H1 (cell line): Measurements from ENCODE around the gene SETX. TPM values are rescaled to one million over a fixed set of nuclear protein-coding genes. Genes with fewer than 3 reads are reported as not detected.

Experiments
- CTCF ChIA-PET: fragments of 300-600 bp; sonication (Branson Sonifier 250); formaldehyde crosslinking; loops from one replicate; lab custom pipeline; 2021; ENCODE audit not compliant: partially characterized antibody; lab: Charles Lee
- POLR2A ChIA-PET: fragments of 300-600 bp; sonication (Branson Sonifier 250); formaldehyde crosslinking; loops from one replicate; lab custom pipeline; 2021; ENCODE audit warnings: inconsistent platforms; ENCODE audit not compliant: partially characterized antibody; lab: Charles Lee
- DNase-seq, 2 experiments: peaks; one replicate each; pipeline versions ENCODE4 v3.0.0 to v3.0.0-alpha.2; 2010 to 2022; ENCODE audit warnings: low spot score in 2 of 2, low read depth in 1 of 2, mixed read lengths in 1 of 2
- FAIRE-seq: peaks from 2 replicates; lab custom pipeline; 2011; peaks lifted over from hg19 to GRCh38; lab: Jason Lieb, UNC
- H2AFZ ChIP-seq: 2 replicates; pipeline ENCODE4 v1.8.1; 2012; ENCODE audit warnings: low read length, inconsistent platforms
- H2AK5ac ChIP-seq: 2 replicates; pipeline ENCODE4 v1.6.1; 2013; ENCODE audit warnings: low read depth, low read length
- H2BK120ac ChIP-seq: replicated peaks from 2 replicates; pipeline ENCODE3; 2013; ENCODE audit warnings: low read depth, low read length, inconsistent platforms
- H2BK12ac ChIP-seq: 2 replicates; pipeline ENCODE4 v1.6.1; 2013; ENCODE audit warnings: low read depth, low read length
- H2BK15ac ChIP-seq: 2 replicates; pipeline ENCODE4 v1.6.1; 2013; ENCODE audit warnings: low read length
- H2BK20ac ChIP-seq: 2 replicates; pipeline ENCODE4 v1.6.1; 2013; ENCODE audit warnings: low read length
- H2BK5ac ChIP-seq: 2 replicates; pipeline ENCODE4 v1.6.1; 2013; ENCODE audit warnings: low read depth, low read length
- H3K14ac ChIP-seq: 2 replicates; pipeline ENCODE4 v1.6.1; 2013; ENCODE audit warnings: inconsistent platforms; ENCODE audit not compliant: insufficient read length
- H3K18ac ChIP-seq: 2 replicates; pipeline ENCODE4 v1.6.1; 2013; ENCODE audit warnings: low read length; ENCODE audit errors: extremely low read depth
- H3K23ac ChIP-seq: 2 replicates; pipeline ENCODE4 v1.6.1; 2013; ENCODE audit warnings: inconsistent platforms; ENCODE audit not compliant: insufficient read length
- H3K23me2 ChIP-seq: 2 replicates; pipeline ENCODE4 v1.6.1; 2013; ENCODE audit warnings: low read depth, low read length
- H3K27ac ChIP-seq: 2 replicates; pipeline ENCODE4 v1.6.1; 2011; ENCODE audit warnings: low read depth, low read length, inconsistent platforms
- H3K27me3 ChIP-seq, 4 experiments: replicated peaks in 1 of 4; 1 replicate in 1 of 4; 2 replicates in 3 of 4; pipeline versions ENCODE4 v1.6.1 to v1.8.1; 2011 to 2013; ENCODE audit warnings: low read length in 3 of 4, mild to moderate bottlenecking in 3 of 4, inconsistent platforms in 2 of 4, mixed read lengths in 2 of 4, moderate library complexity in 1 of 4; ENCODE audit not compliant: control insufficient read depth in 3 of 4, insufficient read depth in 3 of 4; ENCODE audit errors: extremely low read depth in 1 of 4
- H3K36me3 ChIP-seq, 4 experiments: 2 replicates each; pipeline versions ENCODE4 v1.6.1 to v1.8.1; 2011 to 2013; ENCODE audit warnings: mild to moderate bottlenecking in 4 of 4, low read length in 3 of 4, moderate library complexity in 2 of 4, control low read depth in 1 of 4, inconsistent platforms in 1 of 4; ENCODE audit not compliant: insufficient read depth in 4 of 4, control insufficient read depth in 2 of 4
- H3K4ac ChIP-seq: replicated peaks from 2 replicates; pipeline ENCODE3; 2013; ENCODE audit warnings: low read length, low read depth, mixed read lengths, inconsistent platforms; ENCODE audit not compliant: insufficient read length
- H3K4me1 ChIP-seq, 4 experiments: replicated peaks in 1 of 4; 1 replicate in 1 of 4; 2 replicates in 3 of 4; pipeline versions ENCODE4 v1.6.1 to v1.8.1; 2011 to 2013; ENCODE audit warnings: low read length in 3 of 4, inconsistent platforms in 2 of 4, mixed read lengths in 1 of 4; ENCODE audit not compliant: insufficient read depth in 4 of 4, control insufficient read depth in 3 of 4
- H3K4me2 ChIP-seq, 2 experiments: 2 replicates each; pipeline versions ENCODE4 v1.6.1 to v1.8.1; 2011 to 2013; ENCODE audit warnings: low read depth in 2 of 2, low read length in 2 of 2, control low read depth in 1 of 2, inconsistent platforms in 1 of 2, mild to moderate bottlenecking in 1 of 2; ENCODE audit not compliant: insufficient read depth in 1 of 2
- H3K4me3 ChIP-seq, 4 experiments: fragments of 200-600, 300-600 bp in 1 of 4; sonication (generic), shearing (Covaris generic), sonication (Bioruptor Twin) in 1 of 4; 2 replicates each; pipeline versions ENCODE4 v1.5.1 to v1.8.1; 2011 to 2016; ENCODE audit warnings: low read length in 4 of 4, low read depth in 3 of 4, control low read depth in 2 of 4, inconsistent platforms in 2 of 4, mild to moderate bottlenecking in 2 of 4, mixed read lengths in 1 of 4, moderate library complexity in 1 of 4; ENCODE audit not compliant: insufficient read depth in 2 of 4; ENCODE audit errors: extremely low read depth in 1 of 4
- H3K56ac ChIP-seq: replicated peaks from 2 replicates; pipeline ENCODE3; 2013; ENCODE audit warnings: low read depth, mild to moderate bottlenecking, mixed read lengths, low read length, inconsistent platforms; ENCODE audit not compliant: insufficient read length
- H3K79me1 ChIP-seq: 2 replicates; pipeline ENCODE4 v1.6.1; 2013; ENCODE audit warnings: low read depth, low read length, control low read depth
- H3K79me2 ChIP-seq, 2 experiments: 2 replicates each; pipeline versions ENCODE4 v1.6.1 to v1.8.1; 2012 to 2013; ENCODE audit warnings: low read length in 2 of 2, mild to moderate bottlenecking in 2 of 2, inconsistent platforms in 1 of 2; ENCODE audit not compliant: insufficient read depth in 2 of 2, control insufficient read depth in 1 of 2
- H3K9ac ChIP-seq, 4 experiments: replicated peaks in 1 of 4; 1 replicate in 1 of 4; 2 replicates in 3 of 4; pipeline versions ENCODE4 v1.6.1 to v1.8.1; 2011 to 2013; ENCODE audit warnings: low read depth in 3 of 4, low read length in 3 of 4, control low read depth in 2 of 4, mild to moderate bottlenecking in 2 of 4, moderate library complexity in 2 of 4, inconsistent platforms in 1 of 4; ENCODE audit errors: extremely low read depth in 1 of 4
- H3K9me3 ChIP-seq, 2 experiments: 2 replicates each; pipeline versions ENCODE4 v1.6.1 to v1.8.1; 2012 to 2013; ENCODE audit warnings: mild to moderate bottlenecking in 2 of 2, moderate library complexity in 2 of 2, control low read depth in 1 of 2, inconsistent platforms in 1 of 2, low read depth in 1 of 2, low read length in 1 of 2, mixed read lengths in 1 of 2; ENCODE audit not compliant: insufficient read depth in 2 of 2
- H4K20me1 ChIP-seq, 2 experiments: replicated peaks in 1 of 2; 2 replicates each; pipeline versions ENCODE3 to v1.8.1; 2011 to 2013; ENCODE audit warnings: inconsistent platforms in 2 of 2, low read length in 2 of 2, mild to moderate bottlenecking in 1 of 2; ENCODE audit not compliant: insufficient read depth in 2 of 2, control insufficient read depth in 1 of 2
- H4K5ac ChIP-seq: 2 replicates; pipeline ENCODE4 v1.6.1; 2013; ENCODE audit warnings: low read length, low read depth, mixed read lengths, inconsistent platforms; ENCODE audit not compliant: insufficient read length
- H4K8ac ChIP-seq: 2 replicates; pipeline ENCODE4 v1.8.0; 2013; ENCODE audit warnings: mild to moderate bottlenecking, moderate library complexity, low read length, inconsistent platforms; ENCODE audit not compliant: insufficient read depth; ENCODE audit errors: extremely low read depth
- H4K91ac ChIP-seq: replicated peaks from 2 replicates; pipeline ENCODE3; 2013; ENCODE audit warnings: low read length, mixed read lengths, inconsistent platforms; ENCODE audit not compliant: insufficient read length
- WGBS, 2 experiments: shearing (Covaris generic) in 1 of 2; methylation state at CpG; one replicate each; pipeline versions ENCODE4 v1.1.6 to v1.1.7; 2013 to 2015; ENCODE audit warnings: low lambda C conversion rate in 2 of 2, mixed read lengths in 2 of 2, inconsistent platforms in 1 of 2, low coverage in 1 of 2, missing lambda C conversion rate in 1 of 2; ENCODE audit not compliant: insufficient replicate concordance in 2 of 2, insufficient coverage in 1 of 2, insufficient read length in 1 of 2; ENCODE audit errors: extremely low coverage in 1 of 2, missing lambda C conversion rate in 1 of 2; 5-methylcytosine and 5-hydroxymethylcytosine counted together
- polyA plus RNA-seq, 7 experiments: library from polyadenylated mRNA; depleted of rRNA in 3 of 7; stranded (reverse) in 5 of 7; unstranded in 2 of 7; fragments of >200 nt in 5 of 7; fragments of 200-250 nt in 2 of 7; gene quantifications; 1 replicate in 5 of 7; 2 replicates in 1 of 7; 4 replicates in 1 of 7; pipeline versions ENCODE4 v1.2.1 to v1.2.3, GENCODE V29; 2011 to 2013; ENCODE audit warnings: missing spikeins in 2 of 7, mixed read lengths in 2 of 7
- total RNA-seq: library from RNA; stranded (reverse); fragmentation: NEBNext Ultra II Directional; extraction: Animal tissue kit (Norgen Biotek cat#: 25700); gene quantifications from 2 replicates; pipeline ENCODE4 v1.2.1, GENCODE V29; 2021

The SETX gene
- total and polyA plus RNA-seq, 2 of the 8 experiments (the other 6 are each of a cell fraction or from before 2014, with no cell fraction given) = 15.1 to 37.9 TPM

DNA sequence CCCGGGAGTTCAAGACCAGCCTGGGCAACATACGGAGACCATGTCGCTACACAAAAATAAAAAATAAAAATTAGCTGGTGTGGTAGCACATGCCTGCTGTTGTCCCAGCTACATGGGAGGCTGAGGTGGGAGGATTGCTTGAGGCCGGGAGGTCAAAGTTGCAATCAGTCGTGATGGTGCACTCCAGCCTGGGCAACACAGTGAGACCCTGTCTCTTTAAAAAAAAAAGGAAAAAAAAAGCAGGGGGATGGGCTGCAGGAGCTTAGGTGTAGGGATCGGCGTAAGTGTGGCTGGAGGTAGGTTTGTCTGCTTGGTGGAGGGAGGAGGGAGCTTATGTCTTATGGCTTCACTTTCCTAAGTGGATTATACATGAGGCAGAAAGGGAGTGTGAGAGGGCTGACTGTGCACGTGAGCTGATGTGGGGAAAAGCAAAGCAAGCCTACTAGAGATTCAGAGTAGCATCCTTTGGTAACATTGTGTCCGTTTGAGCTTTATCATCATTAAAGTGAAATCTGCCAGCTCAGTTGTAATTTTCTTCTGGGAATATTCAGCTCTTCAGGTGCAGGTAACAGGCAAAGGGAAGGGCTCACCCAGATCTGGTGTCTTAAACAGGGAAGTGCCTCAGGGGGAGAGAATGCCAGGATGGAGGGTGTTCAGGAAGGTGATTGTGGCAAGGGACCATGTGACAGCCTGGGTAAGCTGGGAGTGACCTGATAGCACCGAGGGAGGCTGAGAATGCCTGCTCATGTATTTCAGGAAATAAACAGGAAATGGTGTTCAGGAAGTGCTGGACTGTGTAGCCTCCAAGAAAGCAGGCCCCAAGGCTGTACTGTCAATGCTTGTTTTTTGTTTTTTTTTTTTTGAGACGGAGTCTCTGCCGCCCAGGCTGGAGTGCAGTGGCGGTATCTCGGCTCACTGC is 17.6 kb upstream of the SETX start:
- no peak overlapping the region for H2AFZ ChIP-seq
- H2BK15ac ChIP-seq = no peak overlapping the region
- no peak overlapping the region for H3K56ac ChIP-seq
- no peak overlapping the region for H2BK120ac ChIP-seq
- DNase-seq (no peak), FAIRE-seq (no peak)
- H4K5ac ChIP-seq = no peak overlapping the region
- no peak overlapping the region for H3K4me2 ChIP-seq
- H3K14ac ChIP-seq = no peak overlapping the region
- no peak overlapping the region for H2BK12ac ChIP-seq
- 87% methylated on average over 14 of the region's 14 CpGs; no CpG with 5 or more reads in 1 of the 2 experiments for WGBS, 2 experiments
- H2BK5ac ChIP-seq = no peak overlapping the region
- no peak overlapping the region for H4K91ac ChIP-seq
- no peaks in the 10 kb centered on the region for H3K79me1 ChIP-seq
- H3K4me3 ChIP-seq = no peak overlapping the region
- no peak overlapping the region for H2BK20ac ChIP-seq
- H3K4me1 ChIP-seq = no peaks in the 10 kb centered on the region
- H3K4ac ChIP-seq = no peak overlapping the region
- POLR2A ChIA-PET = interaction anchor here (1.3 to 1.4 kb wide), 3 partner anchors 9 to 41 kb away, joined by 3 to 5 read pairs (median 3); no protein-coding TSS in a partner anchor
- H3K9ac ChIP-seq = no peak overlapping the region
- H3K18ac ChIP-seq = no peak overlapping the region
- no peaks in the 10 kb centered on the region for H3K27me3 ChIP-seq
- CTCF ChIA-PET = interaction anchor here (0.6 to 1.7 kb wide), 7 partner anchors 14 to 1344 kb away, joined by 3 read pairs; no protein-coding TSS in a partner anchor
- peaks cover under 1 to 5% of the 10 kb centered on the region in 2 experiments; a peak in 3 of 4 replicates for H3K9me3 ChIP-seq
- H3K36me3 ChIP-seq = peaks cover 5 to 26% (median 13%) of the 10 kb centered on the region in 4 experiments
- H2AK5ac ChIP-seq = no peak overlapping the region
- H3K27ac ChIP-seq = no peak overlapping the region
- no peaks in the 10 kb centered on the region for H4K20me1 ChIP-seq
- H4K8ac ChIP-seq = no peak overlapping the region
- no peaks in the 10 kb centered on the region for H3K23me2 ChIP-seq
- H3K23ac ChIP-seq = no peak overlapping the region
- H3K79me2 ChIP-seq = no peaks in the 10 kb centered on the region
